SK-N-SH (cell line): ENCODE measurements around the gene APP.

Experiments used
- CTCF ChIP-seq: fragments of 200-600 bp; sonication (generic); IDR thresholded peaks from 2 replicates; pipeline ENCODE4 v1.6.1; 2017; ENCODE audit warnings: antibody characterized with exemption, mild to moderate bottlenecking, moderate library complexity
- EP300 ChIP-seq, 2 experiments: IDR thresholded peaks; 2 replicates each; pipeline versions ENCODE4 v1.4.0 to v1.6.1; 2012; ENCODE audit warnings: borderline replicate concordance in 1 of 2, low read depth in 1 of 2, low read length in 1 of 2
- EZH2phosphoT487 ChIP-seq: fragments of 200-600 bp; sonication (generic); IDR thresholded peaks from 2 replicates; pipeline ENCODE4 v1.6.1; 2017; ENCODE audit warnings: low read depth, mixed run types, mild to moderate bottlenecking, antibody characterized with exemption, moderate library complexity, borderline replicate concordance
- FOXJ3 ChIP-seq: sonication (generic); formaldehyde crosslinking; IDR thresholded peaks from 2 replicates; pipeline ENCODE4 v1.5.1; 2020; ENCODE audit warnings: mild to moderate bottlenecking, missing genetic modification reagents
- GABPA ChIP-seq: IDR thresholded peaks from 2 replicates; pipeline ENCODE4 v1.4.0; 2012; ENCODE audit warnings: low read depth, mild to moderate bottlenecking
- POLR2AphosphoS5 ChIP-seq: IDR thresholded peaks from 2 replicates; pipeline ENCODE4 v1.6.1; 2012; ENCODE audit warnings: low read depth, low read length
- RFX5 ChIP-seq: IDR thresholded peaks from 2 replicates; pipeline ENCODE4 v1.6.1; 2012; ENCODE audit warnings: mild to moderate bottlenecking, improper control_type of control experiment, low read length
- SMC3 ChIP-seq: IDR thresholded peaks from 2 replicates; pipeline ENCODE4 v1.6.1; 2012; ENCODE audit warnings: low read depth, low read length, improper control_type of control experiment
- TEAD4 ChIP-seq: IDR thresholded peaks from 2 replicates; pipeline ENCODE4 v1.4.0; 2012; ENCODE audit warnings: mild to moderate bottlenecking, borderline replicate concordance; ENCODE audit not compliant: insufficient read depth
- USF2 ChIP-seq: fragments of 150-350 bp; IDR thresholded peaks from 2 replicates; pipeline ENCODE4 v1.6.1; 2017; ENCODE audit warnings: antibody characterized with exemption, low read length, low read depth, borderline replicate concordance
- TF ChIP-seq, protein P1 (sequence below): IDR thresholded peaks from 2 replicates; pipeline ENCODE4 v1.4.0; 2012; ENCODE audit warnings: low read depth
- TF ChIP-seq, protein P2 (sequence below): IDR thresholded peaks from 2 replicates; pipeline ENCODE4 v1.6.1; 2012; ENCODE audit warnings: mild to moderate bottlenecking, low read depth, low read length, moderate library complexity
- TF ChIP-seq, protein P3 (sequence below): fragments of 150-350 bp; IDR thresholded peaks from 2 replicates; pipeline ENCODE4 v1.6.1; 2016; ENCODE audit warnings: mild to moderate bottlenecking, low read depth, low read length

DNA sequence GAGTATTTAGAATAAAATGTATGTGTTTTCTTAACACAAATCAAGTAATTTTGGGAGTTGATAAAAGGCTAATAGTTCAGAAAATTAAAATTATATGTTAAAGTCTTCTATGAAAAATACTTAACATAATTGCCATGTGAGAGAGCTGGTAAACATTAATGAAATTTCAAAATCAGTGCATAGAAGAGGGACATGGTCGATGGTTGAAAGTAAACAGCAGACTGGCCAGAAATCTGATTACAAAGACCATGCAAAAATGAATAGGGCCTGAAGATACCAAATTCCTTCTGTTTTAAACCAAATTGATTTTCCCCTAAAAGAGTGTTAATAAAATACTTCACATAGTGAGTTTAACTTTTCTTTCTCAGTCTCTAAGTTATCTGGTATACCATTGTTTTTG, 307.5 kb downstream of the APP start:
- TF ChIP-seq POLR2AphosphoS5 = no peak
- TF ChIP-seq, protein P1, sequence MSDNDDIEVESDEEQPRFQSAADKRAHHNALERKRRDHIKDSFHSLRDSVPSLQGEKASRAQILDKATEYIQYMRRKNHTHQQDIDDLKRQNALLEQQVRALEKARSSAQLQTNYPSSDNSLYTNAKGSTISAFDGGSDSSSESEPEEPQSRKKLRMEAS = no peak
- no peak for TF ChIP-seq RFX5
- no peak for TF ChIP-seq CTCF
- TF ChIP-seq TEAD4 = no peak
- no peak for TF ChIP-seq FOXJ3 (CRISPR knock-in tag)
- no peak for TF ChIP-seq SMC3
- no peak for TF ChIP-seq GABPA
- TF ChIP-seq, protein P2, sequence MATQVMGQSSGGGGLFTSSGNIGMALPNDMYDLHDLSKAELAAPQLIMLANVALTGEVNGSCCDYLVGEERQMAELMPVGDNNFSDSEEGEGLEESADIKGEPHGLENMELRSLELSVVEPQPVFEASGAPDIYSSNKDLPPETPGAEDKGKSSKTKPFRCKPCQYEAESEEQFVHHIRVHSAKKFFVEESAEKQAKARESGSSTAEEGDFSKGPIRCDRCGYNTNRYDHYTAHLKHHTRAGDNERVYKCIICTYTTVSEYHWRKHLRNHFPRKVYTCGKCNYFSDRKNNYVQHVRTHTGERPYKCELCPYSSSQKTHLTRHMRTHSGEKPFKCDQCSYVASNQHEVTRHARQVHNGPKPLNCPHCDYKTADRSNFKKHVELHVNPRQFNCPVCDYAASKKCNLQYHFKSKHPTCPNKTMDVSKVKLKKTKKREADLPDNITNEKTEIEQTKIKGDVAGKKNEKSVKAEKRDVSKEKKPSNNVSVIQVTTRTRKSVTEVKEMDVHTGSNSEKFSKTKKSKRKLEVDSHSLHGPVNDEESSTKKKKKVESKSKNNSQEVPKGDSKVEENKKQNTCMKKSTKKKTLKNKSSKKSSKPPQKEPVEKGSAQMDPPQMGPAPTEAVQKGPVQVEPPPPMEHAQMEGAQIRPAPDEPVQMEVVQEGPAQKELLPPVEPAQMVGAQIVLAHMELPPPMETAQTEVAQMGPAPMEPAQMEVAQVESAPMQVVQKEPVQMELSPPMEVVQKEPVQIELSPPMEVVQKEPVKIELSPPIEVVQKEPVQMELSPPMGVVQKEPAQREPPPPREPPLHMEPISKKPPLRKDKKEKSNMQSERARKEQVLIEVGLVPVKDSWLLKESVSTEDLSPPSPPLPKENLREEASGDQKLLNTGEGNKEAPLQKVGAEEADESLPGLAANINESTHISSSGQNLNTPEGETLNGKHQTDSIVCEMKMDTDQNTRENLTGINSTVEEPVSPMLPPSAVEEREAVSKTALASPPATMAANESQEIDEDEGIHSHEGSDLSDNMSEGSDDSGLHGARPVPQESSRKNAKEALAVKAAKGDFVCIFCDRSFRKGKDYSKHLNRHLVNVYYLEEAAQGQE = no peak
- TF ChIP-seq, protein P3, sequence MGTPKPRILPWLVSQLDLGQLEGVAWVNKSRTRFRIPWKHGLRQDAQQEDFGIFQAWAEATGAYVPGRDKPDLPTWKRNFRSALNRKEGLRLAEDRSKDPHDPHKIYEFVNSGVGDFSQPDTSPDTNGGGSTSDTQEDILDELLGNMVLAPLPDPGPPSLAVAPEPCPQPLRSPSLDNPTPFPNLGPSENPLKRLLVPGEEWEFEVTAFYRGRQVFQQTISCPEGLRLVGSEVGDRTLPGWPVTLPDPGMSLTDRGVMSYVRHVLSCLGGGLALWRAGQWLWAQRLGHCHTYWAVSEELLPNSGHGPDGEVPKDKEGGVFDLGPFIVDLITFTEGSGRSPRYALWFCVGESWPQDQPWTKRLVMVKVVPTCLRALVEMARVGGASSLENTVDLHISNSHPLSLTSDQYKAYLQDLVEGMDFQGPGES = no peak
- TF ChIP-seq EZH2phosphoT487 = no peak
- no peak for TF ChIP-seq EP300 (IDR thresholded peaks at IDR 0.05; ENCODE audit: borderline replicate concordance in 1 of 2, low read depth in 1 of 2, low read length in 1 of 2)
- no peak for TF ChIP-seq USF2
